Stimulated activated naive CD8-positive, alpha-beta T cell treated with anti-CD3 and anti-CD28 coated beads, Interleukin-15, Interleukin-2, amounts not matched to agents 100 ng/mL and 50 ng/mL, for 24 hours (primary cell): Measurements from ENCODE around the gene CTNNA3.

Experiments used
- H3K27ac Mint-ChIP-seq: one replicate; pipeline ENCODE4 v1.8.0; 2021; ENCODE audit warnings: mild to moderate bottlenecking, mixed read lengths
- H3K27me3 Mint-ChIP-seq: one replicate; pipeline ENCODE4 v1.8.0; 2021; ENCODE audit warnings: mixed read lengths
- H3K36me3 Mint-ChIP-seq: one replicate; pipeline ENCODE4 v1.8.0; 2021; ENCODE audit warnings: low read depth, mixed read lengths
- H3K4me1 Mint-ChIP-seq: one replicate; pipeline ENCODE4 v1.8.0; 2021; ENCODE audit warnings: low read depth, mixed read lengths
- H3K4me3 Mint-ChIP-seq: one replicate; pipeline ENCODE4 v1.8.0; 2021; ENCODE audit warnings: mild to moderate bottlenecking, mixed read lengths
- H3K9me3 Mint-ChIP-seq: one replicate; pipeline ENCODE4 v1.8.0; 2021; ENCODE audit warnings: mixed read lengths

The CTNNA3 gene

GRCh38 chr10:66318761-66319160, 1377.2 kb downstream of the CTNNA3 start:
- Mint-ChIP-seq H3K9me3 (peaks cover 4% of the 10 kb centered on the region), H3K4me3 (no peak overlapping the region), H3K27ac (no peak overlapping the region), H3K36me3 (no peaks in the 10 kb centered on the region), H3K27me3 (no peaks in the 10 kb centered on the region), H3K4me1 (no peaks in the 10 kb centered on the region)

GRCh38 chr10:66307826-66308225, 1388.2 kb downstream of the CTNNA3 start:
- Mint-ChIP-seq H3K27ac (no peak overlapping the region), H3K4me3 (no peak overlapping the region), H3K36me3 (no peaks in the 10 kb centered on the region), H3K9me3 (peaks cover 4% of the 10 kb centered on the region), H3K27me3 (no peaks in the 10 kb centered on the region), H3K4me1 (no peaks in the 10 kb centered on the region)

GRCh38 chr10:66301078-66301477, 1394.9 kb downstream of the CTNNA3 start:
- Mint-ChIP-seq H3K36me3 (no peaks in the 10 kb centered on the region), H3K27me3 (no peaks in the 10 kb centered on the region), H3K4me1 (no peaks in the 10 kb centered on the region), H3K9me3 (no peaks in the 10 kb centered on the region), H3K4me3 (no peak overlapping the region), H3K27ac (no peak overlapping the region)

- no peak overlapping the region for H3K4me3 Mint-ChIP-seq
- H3K27ac Mint-ChIP-seq = no peak overlapping the region
- no peaks in the 10 kb centered on the region for H3K4me1 Mint-ChIP-seq
- no peaks in the 10 kb centered on the region for H3K36me3 Mint-ChIP-seq
- no peaks in the 10 kb centered on the region for H3K27me3 Mint-ChIP-seq
- peaks cover 4% of the 10 kb centered on the region for H3K9me3 Mint-ChIP-seq
These were observed 1400.4 kb downstream of the CTNNA3 start for GRCh38 chr10:66295602-66296001.

GRCh38 chr10:66294538-66294937, 1401.5 kb downstream of the CTNNA3 start:
- no peak overlapping the region for H3K4me3 Mint-ChIP-seq
- H3K36me3 Mint-ChIP-seq = no peaks in the 10 kb centered on the region
- peaks cover 4% of the 10 kb centered on the region for H3K9me3 Mint-ChIP-seq
- no peak overlapping the region for H3K27ac Mint-ChIP-seq
- no peaks in the 10 kb centered on the region for H3K4me1 Mint-ChIP-seq
- no peaks in the 10 kb centered on the region for H3K27me3 Mint-ChIP-seq

GRCh38 chr10:66292922-66293321, 1403.1 kb downstream of the CTNNA3 start:
- Mint-ChIP-seq H3K27ac (no peak overlapping the region), H3K4me1 (no peaks in the 10 kb centered on the region), H3K9me3 (peaks cover 4% of the 10 kb centered on the region), H3K27me3 (no peaks in the 10 kb centered on the region), H3K36me3 (no peaks in the 10 kb centered on the region), H3K4me3 (no peak overlapping the region)

- Mint-ChIP-seq H3K9me3 (peaks cover 4% of the 10 kb centered on the region), H3K27ac (no peak overlapping the region), H3K4me1 (no peaks in the 10 kb centered on the region), H3K27me3 (no peaks in the 10 kb centered on the region), H3K36me3 (no peaks in the 10 kb centered on the region), H3K4me3 (no peak overlapping the region)
These were observed 1403.5 kb downstream of the CTNNA3 start for GRCh38 chr10:66292456-66292855.

GRCh38 chr10:66291133-66291532, 1404.9 kb downstream of the CTNNA3 start:
- H3K36me3 Mint-ChIP-seq = no peaks in the 10 kb centered on the region
- no peaks in the 10 kb centered on the region for H3K4me1 Mint-ChIP-seq
- H3K4me3 Mint-ChIP-seq = no peak overlapping the region
- peaks cover 4% of the 10 kb centered on the region for H3K9me3 Mint-ChIP-seq
- no peaks in the 10 kb centered on the region for H3K27me3 Mint-ChIP-seq
- no peak overlapping the region for H3K27ac Mint-ChIP-seq

- Mint-ChIP-seq H3K4me3 (no peak overlapping the region), H3K27me3 (no peaks in the 10 kb centered on the region), H3K4me1 (no peaks in the 10 kb centered on the region), H3K27ac (no peak overlapping the region), H3K9me3 (no peaks in the 10 kb centered on the region), H3K36me3 (no peaks in the 10 kb centered on the region)
These were observed 1411.4 kb downstream of the CTNNA3 start for GRCh38 chr10:66284621-66285020.

GRCh38 chr10:66283874-66284464, 1412.0 kb downstream of the CTNNA3 start:
- Mint-ChIP-seq H3K27ac (no peak overlapping the region), H3K4me1 (no peaks in the 10 kb centered on the region), H3K27me3 (no peaks in the 10 kb centered on the region), H3K9me3 (no peaks in the 10 kb centered on the region), H3K4me3 (no peak overlapping the region), H3K36me3 (no peaks in the 10 kb centered on the region)

- Mint-ChIP-seq H3K36me3 (no peaks in the 10 kb centered on the region), H3K27ac (no peak overlapping the region), H3K4me1 (no peaks in the 10 kb centered on the region), H3K9me3 (no peaks in the 10 kb centered on the region), H3K4me3 (no peak overlapping the region), H3K27me3 (no peaks in the 10 kb centered on the region)
These were observed 1412.9 kb downstream of the CTNNA3 start for GRCh38 chr10:66283064-66283463.

- Mint-ChIP-seq H3K9me3 (no peaks in the 10 kb centered on the region), H3K4me3 (no peak overlapping the region), H3K36me3 (no peaks in the 10 kb centered on the region), H3K27me3 (no peaks in the 10 kb centered on the region), H3K4me1 (no peaks in the 10 kb centered on the region), H3K27ac (no peak overlapping the region)
These were observed 1414.7 kb downstream of the CTNNA3 start for GRCh38 chr10:66281327-66281726.

GRCh38 chr10:66277481-66277880, 1418.5 kb downstream of the CTNNA3 start:
- H3K4me1 Mint-ChIP-seq = no peaks in the 10 kb centered on the region
- H3K36me3 Mint-ChIP-seq = no peaks in the 10 kb centered on the region
- H3K27ac Mint-ChIP-seq = no peak overlapping the region
- no peaks in the 10 kb centered on the region for H3K27me3 Mint-ChIP-seq
- no peak overlapping the region for H3K4me3 Mint-ChIP-seq
- H3K9me3 Mint-ChIP-seq = peaks cover 3% of the 10 kb centered on the region

- no peak overlapping the region for H3K4me3 Mint-ChIP-seq
- H3K4me1 Mint-ChIP-seq = no peaks in the 10 kb centered on the region
- H3K36me3 Mint-ChIP-seq = no peaks in the 10 kb centered on the region
- H3K27ac Mint-ChIP-seq = no peak overlapping the region
- H3K27me3 Mint-ChIP-seq = no peaks in the 10 kb centered on the region
- peaks cover 3% of the 10 kb centered on the region for H3K9me3 Mint-ChIP-seq
These were observed 1422.0 kb downstream of the CTNNA3 start for GRCh38 chr10:66273966-66274519.

- H3K4me1 Mint-ChIP-seq = no peaks in the 10 kb centered on the region
- H3K27ac Mint-ChIP-seq = no peak overlapping the region
- no peaks in the 10 kb centered on the region for H3K36me3 Mint-ChIP-seq
- peaks cover 14% of the 10 kb centered on the region for H3K9me3 Mint-ChIP-seq
- no peaks in the 10 kb centered on the region for H3K27me3 Mint-ChIP-seq
- no peak overlapping the region for H3K4me3 Mint-ChIP-seq
These were observed 1430.6 kb downstream of the CTNNA3 start for GRCh38 chr10:66265398-66265797.

GRCh38 chr10:66259836-66260235, 1436.2 kb downstream of the CTNNA3 start:
- Mint-ChIP-seq H3K27ac (no peak overlapping the region), H3K4me1 (no peaks in the 10 kb centered on the region), H3K36me3 (no peaks in the 10 kb centered on the region), H3K4me3 (no peak overlapping the region), H3K27me3 (no peaks in the 10 kb centered on the region), H3K9me3 (peaks cover 13% of the 10 kb centered on the region)
